HG03457 (cell line): ENCODE results near the gene ALKBH3.

ENCODE experiments used
- ATAC-seq: cut with Tn5 transposase; IDR thresholded peaks from one replicate; pipeline ENCODE4 v1.9.1; 2021; ENCODE audit warnings: moderate number of reproducible peaks; ENCODE audit not compliant: unreplicated experiment

The ALKBH3 gene

DNA sequence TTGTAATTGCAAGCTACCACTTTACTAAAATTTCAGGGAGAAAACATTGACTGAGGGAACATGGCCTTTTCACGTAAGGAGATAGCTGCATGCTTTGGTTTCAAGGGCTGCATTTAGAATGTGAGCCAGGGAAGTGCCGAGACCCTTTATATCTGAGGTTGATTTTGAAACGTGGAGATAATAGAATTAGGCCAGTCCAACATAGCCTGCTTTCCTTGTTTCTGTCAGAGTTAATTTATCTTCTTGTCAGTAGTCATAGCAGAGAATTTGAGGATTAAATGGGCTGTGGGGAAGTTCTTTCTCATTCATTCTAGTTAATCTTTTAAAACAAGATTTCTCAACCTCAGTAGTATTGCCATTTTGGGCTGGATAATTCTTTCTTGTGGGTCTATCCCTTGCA is 12.2 kb downstream of the ALKBH3 start:
- ATAC-seq, result no peak

DNA sequence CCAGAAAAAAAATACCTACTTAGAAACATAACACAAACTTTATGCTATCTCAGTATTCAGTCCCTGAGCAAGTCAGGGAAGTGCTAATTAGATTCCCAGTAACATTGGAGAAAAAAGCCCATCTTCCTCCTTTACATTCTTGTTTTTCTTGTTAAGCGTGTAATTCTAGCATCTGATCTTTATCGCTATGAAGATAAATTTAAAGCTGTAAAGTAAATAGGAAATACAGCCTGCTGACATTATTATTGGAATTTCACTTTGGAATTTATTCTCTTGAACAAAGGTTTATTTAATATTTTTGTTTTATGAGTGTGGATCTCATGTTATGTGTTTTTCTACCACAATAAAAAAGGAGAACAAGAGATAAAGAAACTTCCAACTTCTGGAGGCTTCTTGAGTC is 13.9 kb downstream of the ALKBH3 start:
- no peak for ATAC-seq

GRCh38 chr11:43895601-43896000 is 15.0 kb downstream of the ALKBH3 start:
- ATAC-seq, result no peak

GRCh38 chr11:43898574-43898973 is 17.9 kb downstream of the ALKBH3 start:
- no peak for ATAC-seq

DNA sequence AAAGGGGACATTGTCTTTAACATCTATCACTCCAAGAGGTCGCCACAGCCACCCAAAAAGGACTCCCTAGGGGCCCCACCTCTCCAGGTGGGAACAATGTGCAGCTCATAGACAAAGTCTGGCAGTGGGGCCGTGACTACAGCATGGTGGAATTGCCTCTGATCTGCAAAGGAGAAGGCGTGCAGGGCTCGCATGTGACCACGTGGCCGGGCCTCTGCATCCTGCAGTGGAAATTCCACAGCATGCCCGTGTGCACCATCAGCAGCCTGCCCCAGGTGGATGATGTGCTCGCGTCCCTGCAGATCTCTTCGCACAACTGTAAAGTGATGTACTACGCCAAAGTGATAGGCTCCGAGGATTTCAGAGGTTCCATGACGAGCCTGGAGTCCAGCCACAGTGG is 18.5 kb downstream of the ALKBH3 start:
- no peak for ATAC-seq

GRCh38 chr11:43901551-43901950 is 20.9 kb downstream of the ALKBH3 start:
- ATAC-seq, result no peak

GRCh38 chr11:43903078-43903477 is 22.4 kb downstream of the ALKBH3 start:
- no peak for ATAC-seq

DNA sequence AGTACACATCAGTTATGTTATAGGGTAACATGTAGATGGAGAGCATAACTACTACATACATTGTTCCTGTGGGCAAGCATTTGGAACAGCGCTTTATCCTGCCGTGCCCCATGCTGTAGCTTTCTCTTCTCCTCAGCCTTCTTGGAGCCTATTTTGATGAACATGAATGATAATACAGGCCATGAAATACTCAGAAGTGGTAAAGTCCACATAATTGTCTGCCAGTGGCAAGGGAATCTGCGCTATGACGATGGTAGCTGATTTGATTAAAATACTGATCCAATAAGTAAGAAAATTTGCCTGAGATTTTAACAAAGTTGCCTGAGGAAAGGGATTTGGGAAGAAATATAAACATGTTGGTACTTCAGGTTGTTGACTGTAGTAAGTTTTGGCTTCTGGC is 23.3 kb downstream of the ALKBH3 start:
- ATAC-seq, result no peak

GRCh38 chr11:43904742-43905535 is 24.3 kb downstream of the ALKBH3 start:
- ATAC-seq, result no peak

DNA sequence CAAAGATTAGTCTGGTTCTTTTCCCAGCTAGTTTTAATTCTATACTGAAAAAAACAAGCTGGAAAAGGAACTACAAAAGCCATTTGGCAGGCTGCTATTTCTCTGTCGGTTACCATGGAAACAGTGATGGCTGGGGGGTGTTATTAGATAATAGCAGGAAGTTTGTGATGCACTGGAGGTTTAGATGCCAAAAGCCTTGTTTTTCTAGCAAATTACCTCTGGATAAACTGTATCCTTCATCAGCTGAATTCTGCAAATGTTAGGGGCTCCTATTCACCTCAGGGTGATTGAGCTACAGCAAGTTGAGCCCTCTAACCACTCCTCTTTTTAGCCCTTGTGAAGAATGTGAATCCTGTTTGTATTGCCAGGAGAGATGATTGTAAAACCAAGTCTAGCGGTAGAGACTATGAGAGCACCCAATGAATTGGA is 25.2 kb downstream of the ALKBH3 start:
- ATAC-seq, result no peak

DNA sequence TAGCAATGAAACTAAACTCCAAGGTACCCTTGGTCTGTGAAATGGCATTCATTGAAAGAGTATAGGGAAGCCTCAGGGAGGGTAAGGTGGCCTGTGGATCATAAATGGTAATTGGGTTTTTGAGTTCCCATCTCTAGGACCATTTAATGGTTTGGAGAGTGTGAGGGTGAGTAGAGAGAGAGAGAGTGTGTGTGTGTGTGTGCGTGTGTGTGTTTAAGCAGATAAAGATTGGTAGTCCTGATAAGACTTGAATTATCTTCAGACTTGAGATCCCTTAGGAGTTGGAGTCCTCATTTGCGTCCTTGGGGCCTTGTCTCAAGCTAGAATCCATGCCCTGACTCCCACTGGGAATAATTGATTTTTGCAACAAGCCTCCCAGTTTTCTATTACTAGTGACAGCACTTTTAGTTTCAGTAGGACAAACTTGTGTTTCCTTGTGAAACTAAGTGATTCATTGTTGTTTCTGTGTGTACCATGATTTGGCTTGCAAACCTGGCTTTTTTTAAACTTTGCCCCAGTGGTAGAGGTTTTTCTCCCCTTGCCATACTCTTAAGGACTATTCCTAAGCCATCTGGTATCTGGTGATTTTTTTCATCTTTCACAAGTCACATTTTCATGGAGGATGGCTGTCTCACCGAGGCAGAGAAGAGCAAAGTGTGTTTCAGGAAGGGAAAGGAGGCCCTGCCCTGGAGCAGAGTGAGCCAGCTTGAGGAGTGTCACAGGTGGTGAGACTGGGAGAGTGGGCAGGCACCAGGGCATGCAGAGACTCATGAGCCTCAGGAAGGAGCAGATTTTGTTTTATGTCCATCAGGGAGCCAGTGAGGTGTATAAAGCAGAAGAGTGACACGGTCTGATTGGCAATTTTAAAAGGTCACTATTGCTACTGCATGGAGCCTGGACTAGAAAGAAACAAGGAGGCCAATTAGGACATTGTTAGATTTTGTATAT is 26.7 kb downstream of the ALKBH3 start:
- no peak for ATAC-seq

DNA sequence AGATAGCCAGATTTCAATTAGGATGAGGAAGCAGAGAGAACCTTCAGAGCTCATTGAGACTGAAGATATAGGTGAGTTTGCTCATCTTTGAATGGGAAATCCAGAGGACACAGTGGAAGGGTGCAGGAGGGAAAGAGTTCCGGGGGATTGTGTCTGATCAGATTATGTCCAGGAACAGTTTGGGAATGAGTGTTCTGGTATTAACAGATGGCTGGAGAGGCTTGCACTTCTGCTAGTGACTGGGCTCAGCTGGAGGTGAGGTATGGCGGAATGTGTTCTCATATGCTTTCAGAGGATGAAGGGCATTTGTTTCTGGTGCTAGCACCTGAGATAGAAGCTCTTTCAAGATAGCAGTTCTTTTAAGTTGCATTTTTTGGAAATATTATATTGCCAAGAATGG is 27.6 kb downstream of the ALKBH3 start:
- ATAC-seq, result no peak

GRCh38 chr11:43908683-43909082 is 28.1 kb downstream of the ALKBH3 start:
- ATAC-seq, result no peak

- no peak for ATAC-seq
Observed at GRCh38 chr11:43913829-43914380, 33.3 kb downstream of the ALKBH3 start.

DNA sequence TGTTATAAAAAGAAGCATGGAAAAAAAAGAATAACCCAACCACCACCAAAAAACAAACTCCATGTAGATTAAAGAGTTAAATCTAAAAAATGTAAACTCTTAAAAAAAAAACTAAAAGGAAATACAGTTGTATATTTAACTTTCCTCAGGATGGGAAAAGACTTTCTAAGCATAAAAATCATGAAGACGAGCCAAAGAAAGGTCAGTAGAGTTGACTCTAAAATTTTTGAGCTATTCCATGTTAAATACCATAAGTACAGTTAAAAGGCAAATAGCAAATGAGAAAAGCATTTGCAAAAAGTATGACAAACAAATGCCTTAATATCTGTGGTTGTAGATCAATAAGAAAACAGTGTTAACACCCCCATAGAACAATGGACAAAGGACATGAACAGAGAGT is 33.8 kb downstream of the ALKBH3 start:
- ATAC-seq, result no peak

DNA sequence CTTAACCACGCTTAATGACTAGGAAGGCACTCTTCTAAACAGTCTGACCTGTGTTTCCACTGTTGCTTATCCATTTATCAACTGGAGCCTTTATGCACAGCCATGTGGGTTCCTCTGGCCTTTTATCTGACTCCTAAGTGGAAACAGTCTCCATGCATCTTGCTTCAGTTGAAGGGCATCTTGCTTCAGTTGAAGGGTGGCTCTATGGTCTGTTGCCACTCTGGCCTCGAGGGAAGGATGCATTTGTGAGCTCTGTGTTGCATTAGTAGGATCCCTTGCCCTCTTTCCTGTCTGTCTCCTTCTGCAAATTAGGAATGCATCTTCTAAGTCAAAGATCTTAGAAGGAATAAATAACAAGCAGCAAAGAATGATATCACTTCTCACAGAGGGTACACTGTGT is 36.0 kb downstream of the ALKBH3 start:
- no peak for ATAC-seq

DNA sequence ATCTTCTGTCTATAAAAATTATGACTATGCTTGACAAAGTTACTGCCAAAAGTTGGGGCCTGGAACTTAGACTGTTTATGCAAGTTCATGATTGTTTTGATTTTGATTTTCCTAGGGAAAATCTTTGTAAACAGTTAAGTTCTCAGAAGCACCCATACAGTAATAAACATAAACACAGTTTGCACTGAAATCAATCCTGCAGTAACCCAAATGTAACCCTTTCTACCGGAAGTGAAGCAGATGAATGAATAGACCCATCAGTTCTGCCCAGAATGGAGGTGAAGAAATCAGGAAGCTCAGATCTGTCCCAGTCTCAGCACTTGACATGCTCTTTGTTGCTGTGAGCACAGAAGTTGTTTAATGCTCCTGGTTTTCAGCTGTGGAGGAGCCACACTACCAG is 37.2 kb downstream of the ALKBH3 start:
- no peak for ATAC-seq

GRCh38 chr11:43918662-43919061 is 38.0 kb downstream of the ALKBH3 start:
- ATAC-seq, result no peak

- no peak for ATAC-seq
Observed at GRCh38 chr11:43919852-43920597, 39.4 kb downstream of the ALKBH3 start.

DNA sequence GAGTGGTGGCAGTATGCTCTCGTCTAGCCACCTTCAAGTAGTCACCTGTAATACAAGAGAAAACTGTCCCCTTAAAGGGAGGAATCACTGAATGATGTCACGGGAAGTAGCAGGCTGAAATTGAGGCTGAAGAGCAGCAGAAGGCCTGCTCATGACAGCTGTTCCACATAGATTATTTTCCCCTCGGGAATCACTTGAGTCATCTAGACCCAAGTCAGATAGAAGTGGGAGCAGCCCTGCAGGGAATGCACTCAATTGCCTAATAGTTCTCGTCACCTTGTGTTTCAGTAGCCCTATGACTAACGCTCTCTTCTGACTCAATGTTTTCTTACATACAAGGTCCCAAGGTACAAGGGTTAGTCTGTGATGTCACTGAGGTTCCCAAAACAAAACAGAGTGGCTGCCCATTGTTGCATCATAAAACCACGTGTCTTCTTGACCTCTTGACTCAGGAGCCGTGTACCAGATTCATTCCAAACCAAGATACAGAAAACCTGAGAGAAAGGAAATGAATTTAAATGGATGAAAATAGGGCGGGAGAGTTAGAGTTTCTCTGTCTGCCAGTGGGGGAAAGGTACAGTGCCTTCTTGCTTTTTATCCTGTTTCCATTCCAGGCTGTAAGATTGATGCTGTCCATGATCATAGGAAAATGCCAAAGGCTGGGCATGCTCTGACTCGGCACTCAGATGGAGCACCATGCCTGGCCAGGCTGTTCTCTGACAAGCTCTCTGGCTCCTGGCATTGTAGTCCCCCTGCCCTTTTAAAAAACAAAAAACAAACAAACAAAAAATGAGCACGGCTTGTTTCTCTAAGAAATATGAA is 40.2 kb downstream of the ALKBH3 start:
- no peak for ATAC-seq
